Breast epithelium (tissue), 3 donors: ENCODE data around the gene TMEM163.

Source experiments
- CTCF ChIP-seq, 3 donors: fragments of 450-650 bp; IDR thresholded peaks; one replicate each; pipeline ENCODE4 v1.5.1; 2016 to 2017; ENCODE audit warnings: antibody characterized with exemption in 3 of 3, mild to moderate bottlenecking in 3 of 3, moderate library complexity in 3 of 3
- POLR2A ChIP-seq: fragments of 450-650 bp; IDR thresholded peaks from one replicate; pipeline ENCODE4 v1.6.1; 2016; ENCODE audit warnings: antibody characterized with exemption, mild to moderate bottlenecking, moderate library complexity

- TF ChIP-seq POLR2A (no peak), CTCF (IDR thresholded peaks at IDR 0.05) (no peak)
Measured at GRCh38 chr2:134512734-134513464, 205.9 kb downstream of the TMEM163 start.
